ENCODE results near the gene GPNMB.
A peak's percentile ranks its signal among the peaks of the same experiment; 100 is the strongest.
"Not testable (repeated sequence)": the region's sequence is repeated elsewhere in the genome, so short reads cannot be mapped to it uniquely, and the experiment has no call there.

The GPNMB gene

DNA sequence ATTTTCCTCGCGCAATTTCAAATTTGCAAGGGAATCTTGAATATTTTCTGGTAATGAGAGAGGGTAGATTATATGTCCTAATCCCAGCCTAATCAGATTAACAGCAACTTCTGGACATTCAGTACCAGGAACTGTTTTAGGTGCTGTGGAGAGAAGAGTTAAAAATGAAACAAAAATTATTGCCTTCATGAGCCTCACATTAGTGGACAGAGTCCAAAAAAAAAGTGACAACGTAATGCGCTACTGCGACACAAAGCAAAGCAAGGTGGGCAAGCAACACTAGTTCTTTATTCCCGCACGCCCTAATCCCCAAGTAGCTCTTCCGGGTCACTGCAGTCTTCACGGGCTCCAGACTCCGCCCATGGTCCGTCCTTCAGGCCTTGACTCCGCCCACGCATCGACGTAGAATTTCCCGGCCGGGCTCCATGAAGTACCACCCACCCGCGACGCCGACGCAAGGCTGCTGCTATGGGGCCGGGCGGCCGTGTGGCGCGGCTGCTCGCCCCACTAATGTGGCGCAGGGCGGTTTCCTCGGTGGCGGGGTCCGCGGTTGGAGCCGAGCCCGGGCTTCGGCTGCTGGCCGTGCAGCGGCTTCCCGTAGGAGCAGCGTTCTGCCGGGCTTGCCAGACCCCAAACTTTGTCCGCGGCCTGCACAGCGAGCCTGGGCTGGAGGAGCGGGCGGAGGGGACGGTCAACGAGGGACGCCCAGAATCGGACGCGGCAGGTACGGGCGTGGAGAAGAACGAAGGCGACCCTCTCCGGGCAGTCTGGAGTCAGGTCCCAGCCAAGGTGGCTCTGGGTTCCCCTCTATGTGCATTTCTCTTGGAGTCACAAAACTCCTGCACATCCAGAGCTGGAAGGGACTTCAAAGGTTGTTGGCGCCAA lies 52.6 kb downstream of the GPNMB start, which contains the start of gene MALSU1:
Gene MALSU1 (plus strand): TSS at position 455 of the 885 bp plus-strand sequence. CDS start 14 bp downstream, at position 469.
- peak; percentile 98 for DNase-seq (ENCODE audit: low read depth, low spot score)

- no peak for DNase-seq (ENCODE audit: low read depth, low spot score)
These were observed 53.3 kb downstream of the GPNMB start for GRCh38 chr7:23299770-23300300.

DNA sequence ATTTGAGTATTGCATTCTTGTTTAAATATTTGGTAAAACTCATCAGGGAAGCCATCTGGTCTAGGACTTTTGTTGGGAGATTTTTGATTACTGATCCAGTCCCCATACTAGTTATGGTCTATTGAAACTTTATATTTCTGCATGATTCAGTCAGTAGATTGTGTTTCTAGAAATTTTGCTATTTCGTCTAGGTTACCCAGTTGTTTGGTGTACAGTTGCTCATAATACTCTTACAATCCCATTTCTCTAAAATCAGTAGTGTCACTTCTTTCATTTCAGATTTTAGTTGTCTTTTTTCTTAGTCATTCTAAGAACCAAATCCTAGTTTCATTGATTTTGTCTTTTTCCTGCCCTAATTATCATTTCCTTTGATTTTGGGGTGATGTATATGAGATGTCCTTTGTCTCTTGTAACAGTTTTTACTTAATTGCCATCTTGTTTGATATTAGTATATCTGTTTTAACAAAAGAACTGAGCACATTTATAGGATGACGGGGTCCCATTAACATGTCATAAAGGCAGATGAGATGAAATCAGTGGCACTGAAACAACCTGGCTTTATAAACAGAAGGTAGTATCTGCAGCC lies 60.5 kb downstream of the GPNMB start:
- no peak for DNase-seq (ENCODE audit: low read depth, low spot score)

DNA sequence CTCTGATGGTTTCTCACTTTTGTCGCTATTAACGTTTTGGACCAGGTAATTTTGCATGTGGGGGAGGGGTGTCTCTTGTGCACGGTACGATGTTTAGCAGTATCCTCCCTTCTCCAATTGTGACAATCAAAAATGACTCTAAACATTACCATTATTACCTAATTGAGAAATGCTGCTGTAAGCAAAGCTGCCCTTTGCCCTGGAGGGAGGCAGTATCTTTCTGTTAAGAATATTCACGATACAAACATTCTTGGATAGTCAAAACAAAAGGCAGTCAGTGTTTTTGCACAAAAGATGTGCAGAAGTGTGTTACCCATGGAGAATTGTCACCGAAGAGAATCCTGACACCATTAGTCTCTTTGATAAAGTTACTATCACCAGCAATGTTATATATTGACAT lies 62.2 kb downstream of the GPNMB start:
- DNase-seq (ENCODE audit: low read depth, low spot score): no peak

- DNase-seq (ENCODE audit: low read depth, low spot score): not testable (repeated sequence)
These were observed 65.6 kb downstream of the GPNMB start for GRCh38 chr7:23312141-23312540.

DNA sequence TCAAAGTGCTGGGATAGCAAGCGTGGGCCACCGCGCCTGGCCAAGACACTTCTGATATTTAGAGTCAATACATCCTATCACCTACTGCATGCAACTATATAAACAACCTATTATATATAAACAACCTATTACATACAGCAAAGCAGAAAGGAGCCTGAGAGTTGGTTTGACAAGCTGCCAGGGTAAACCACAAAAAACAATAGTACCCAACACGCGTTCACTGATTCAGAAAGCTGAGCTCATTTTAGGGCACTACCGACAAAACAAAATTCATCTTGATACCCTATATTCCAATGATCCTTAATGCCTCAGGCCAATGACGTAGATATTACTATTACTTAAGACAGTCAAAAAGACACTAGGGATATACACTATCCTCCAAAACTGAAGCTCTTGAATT lies 68.8 kb downstream of the GPNMB start:
- DNase-seq (ENCODE audit: low read depth, low spot score): peak; percentile 79
